GM13977 (cell line): ENCODE data around the gene SV2B.

Experiments
- DNase-seq: peaks from one replicate; pipeline ENCODE4 v3.0.0; 2012; ENCODE audit warnings: low spot score
- in situ Hi-C: fragments of 300-500 bp; cut with MboI; formaldehyde crosslinking; loops from one replicate; pipeline ENCODE4 v1.12.0; 2022; ENCODE audit warnings: low sequenced_read_pairs, low pct_unique_long_range_greater_than_20kb, mixed read lengths, inconsistent platforms; ENCODE audit not compliant: unreplicated experiment
- TF ChIP-seq, protein P1 (sequence below): IDR thresholded peaks from 2 replicates; pipeline ENCODE4 v1.5.1; 2012; ENCODE audit warnings: mild to moderate bottlenecking, control low read depth; ENCODE audit not compliant: insufficient read depth; ENCODE audit errors: extremely low read depth, missing control alignments

SV2B gene

DNA sequence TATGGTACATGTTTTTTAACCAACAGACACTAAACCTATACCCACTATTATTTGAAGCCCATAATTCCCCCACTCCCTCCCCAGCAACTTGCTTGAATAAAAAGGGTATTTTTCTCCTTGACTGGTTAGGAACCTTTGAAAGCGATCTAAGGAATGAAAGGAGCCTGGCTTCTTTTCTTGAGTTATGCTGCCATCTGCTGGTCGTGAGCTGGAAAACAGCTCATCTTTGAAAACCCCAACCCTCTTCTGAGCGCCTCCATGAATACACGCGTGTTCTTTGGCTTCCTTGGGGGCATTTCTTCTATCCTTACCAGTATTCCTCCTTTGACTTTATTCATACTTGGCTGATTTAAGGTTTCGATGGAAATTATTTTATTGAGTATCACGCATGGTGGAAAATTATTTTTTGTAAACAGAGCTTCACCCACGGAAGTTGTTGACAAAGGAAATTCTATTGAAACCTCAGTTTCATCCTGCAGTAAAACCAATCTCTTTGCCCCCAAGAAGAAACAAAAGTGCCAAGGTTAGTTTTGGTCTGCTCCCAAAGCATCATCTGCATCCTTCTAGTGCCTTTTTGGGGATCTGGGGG is 171.6 kb downstream of the SV2B start:
- TF ChIP-seq, protein P1, sequence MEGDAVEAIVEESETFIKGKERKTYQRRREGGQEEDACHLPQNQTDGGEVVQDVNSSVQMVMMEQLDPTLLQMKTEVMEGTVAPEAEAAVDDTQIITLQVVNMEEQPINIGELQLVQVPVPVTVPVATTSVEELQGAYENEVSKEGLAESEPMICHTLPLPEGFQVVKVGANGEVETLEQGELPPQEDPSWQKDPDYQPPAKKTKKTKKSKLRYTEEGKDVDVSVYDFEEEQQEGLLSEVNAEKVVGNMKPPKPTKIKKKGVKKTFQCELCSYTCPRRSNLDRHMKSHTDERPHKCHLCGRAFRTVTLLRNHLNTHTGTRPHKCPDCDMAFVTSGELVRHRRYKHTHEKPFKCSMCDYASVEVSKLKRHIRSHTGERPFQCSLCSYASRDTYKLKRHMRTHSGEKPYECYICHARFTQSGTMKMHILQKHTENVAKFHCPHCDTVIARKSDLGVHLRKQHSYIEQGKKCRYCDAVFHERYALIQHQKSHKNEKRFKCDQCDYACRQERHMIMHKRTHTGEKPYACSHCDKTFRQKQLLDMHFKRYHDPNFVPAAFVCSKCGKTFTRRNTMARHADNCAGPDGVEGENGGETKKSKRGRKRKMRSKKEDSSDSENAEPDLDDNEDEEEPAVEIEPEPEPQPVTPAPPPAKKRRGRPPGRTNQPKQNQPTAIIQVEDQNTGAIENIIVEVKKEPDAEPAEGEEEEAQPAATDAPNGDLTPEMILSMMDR, result peak; percentile 80
- peak; percentile 57 for DNase-seq
- in situ Hi-C loops, result no loop called here

DNA sequence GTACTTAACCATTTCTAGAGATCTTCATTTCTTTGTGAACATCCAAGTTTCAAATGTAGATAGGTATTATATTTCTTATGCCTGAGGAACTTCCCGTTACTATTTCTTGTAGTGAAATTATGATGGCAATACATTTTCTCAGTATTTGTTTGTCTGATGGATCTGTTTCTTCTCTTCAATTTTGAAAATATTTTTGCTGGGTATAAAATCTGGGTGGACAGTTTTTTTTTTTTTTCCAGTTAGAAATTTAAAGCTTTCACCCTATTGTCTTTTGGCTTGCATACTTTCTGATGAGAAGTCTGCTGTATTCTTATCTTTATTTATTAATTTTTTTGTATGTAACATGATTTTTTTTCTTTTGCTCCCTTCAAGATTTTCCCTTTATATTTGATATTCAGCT is 175.8 kb downstream of the SV2B start:
- TF ChIP-seq, protein P1, result no peak
- in situ Hi-C loops, result no loop called here

DNA sequence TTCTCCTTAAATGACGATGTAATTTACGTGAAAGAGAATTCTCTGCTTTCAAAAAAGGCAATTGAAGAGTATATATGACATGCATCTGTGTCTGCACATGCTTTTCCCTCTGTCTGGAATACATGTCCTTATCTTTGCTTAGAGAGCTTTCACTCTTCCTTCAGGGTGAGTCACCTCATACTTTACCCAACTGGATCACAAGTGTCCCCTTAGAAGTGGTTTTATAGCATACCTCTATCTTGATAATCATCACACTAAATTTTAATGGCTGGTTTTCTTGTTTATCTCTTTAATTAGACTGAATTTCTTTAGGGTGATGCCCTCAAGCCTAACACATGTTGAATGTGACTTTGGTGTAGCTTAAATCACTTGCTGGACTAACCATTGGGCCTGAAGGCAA is 178.9 kb downstream of the SV2B start:
- TF ChIP-seq, protein P1, result no peak
- DNase-seq, result no peak
- in situ Hi-C loops, result no loop called here

More for the DNA sequence above, 175.8 kb downstream of the SV2B start:
- no peak for DNase-seq

DNA sequence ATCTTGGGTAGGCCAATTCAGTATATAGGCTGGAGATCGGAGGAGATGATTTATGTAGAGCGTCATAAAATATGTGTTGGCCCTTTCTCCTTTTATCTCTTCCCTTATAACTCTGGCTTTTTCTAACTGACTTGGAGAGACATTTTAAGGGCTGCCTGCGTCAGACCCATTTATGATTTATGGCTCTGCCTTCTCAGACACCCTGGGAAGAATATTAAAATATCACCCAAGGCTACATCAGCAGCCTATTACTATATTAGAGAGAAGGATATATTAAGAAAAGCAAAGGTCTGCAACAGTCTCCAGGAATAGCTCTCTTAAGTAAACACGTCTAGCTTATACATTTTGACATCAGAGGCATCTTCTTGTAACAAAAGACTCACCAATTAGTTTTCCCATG is 179.4 kb downstream of the SV2B start:
- no peak for DNase-seq
- in situ Hi-C loops, result no loop called here
- TF ChIP-seq, protein P1, result no peak

DNA sequence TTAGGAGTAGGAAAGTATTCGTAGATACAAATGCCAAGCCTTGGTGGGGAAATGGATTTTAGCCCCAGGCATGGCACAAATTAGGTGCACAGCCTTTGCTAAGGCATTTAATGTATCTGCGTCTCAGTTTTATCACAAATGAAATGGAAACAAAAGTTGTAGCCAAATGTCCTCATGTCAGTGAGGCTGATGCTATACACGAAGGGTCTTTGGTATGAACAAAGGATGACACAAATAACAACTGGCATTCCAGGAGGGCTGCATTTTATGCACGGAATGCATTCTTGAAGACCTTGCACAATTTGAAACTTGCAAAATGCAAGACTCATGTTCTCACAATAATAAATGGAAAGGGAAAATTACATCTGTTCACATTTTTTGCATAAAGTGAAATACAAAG is 181.9 kb downstream of the SV2B start:
- TF ChIP-seq, protein P1, result no peak
- no peak for DNase-seq
- in situ Hi-C loops, result no loop called here

DNA sequence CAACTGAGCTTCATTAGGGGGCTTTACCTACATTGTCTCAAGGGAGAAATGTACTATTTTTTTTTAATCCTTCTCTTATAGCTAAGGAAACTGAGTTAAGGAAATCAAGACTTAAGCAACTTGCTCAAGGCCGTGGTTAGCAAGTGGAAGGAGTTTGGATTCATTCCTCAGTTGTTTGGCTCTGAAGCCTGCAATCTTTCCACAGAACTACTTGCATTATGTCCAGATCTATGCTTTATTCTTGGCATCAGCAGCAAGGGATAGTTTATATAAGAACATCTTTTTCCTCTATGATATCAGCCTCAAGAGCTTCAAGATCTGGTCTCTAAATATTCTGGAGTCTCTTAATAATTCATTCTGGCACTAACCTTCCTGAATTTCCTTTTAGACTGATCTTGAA is 182.4 kb downstream of the SV2B start:
- TF ChIP-seq, protein P1, result no peak
- in situ Hi-C loops, result no loop called here
- DNase-seq, result no peak
